ENCODE measurements around the gene ARHGAP8. TPM values are rescaled to one million over a fixed set of nuclear protein-coding genes. Genes with fewer than 3 reads are reported as not detected.

ARHGAP8 gene
- total and polyA plus RNA-seq, 10 of the 15 experiments (the other 5 are each of a cell fraction or from before 2014, with no cell fraction given): 0.33 TPM; not detected in 9

DNA sequence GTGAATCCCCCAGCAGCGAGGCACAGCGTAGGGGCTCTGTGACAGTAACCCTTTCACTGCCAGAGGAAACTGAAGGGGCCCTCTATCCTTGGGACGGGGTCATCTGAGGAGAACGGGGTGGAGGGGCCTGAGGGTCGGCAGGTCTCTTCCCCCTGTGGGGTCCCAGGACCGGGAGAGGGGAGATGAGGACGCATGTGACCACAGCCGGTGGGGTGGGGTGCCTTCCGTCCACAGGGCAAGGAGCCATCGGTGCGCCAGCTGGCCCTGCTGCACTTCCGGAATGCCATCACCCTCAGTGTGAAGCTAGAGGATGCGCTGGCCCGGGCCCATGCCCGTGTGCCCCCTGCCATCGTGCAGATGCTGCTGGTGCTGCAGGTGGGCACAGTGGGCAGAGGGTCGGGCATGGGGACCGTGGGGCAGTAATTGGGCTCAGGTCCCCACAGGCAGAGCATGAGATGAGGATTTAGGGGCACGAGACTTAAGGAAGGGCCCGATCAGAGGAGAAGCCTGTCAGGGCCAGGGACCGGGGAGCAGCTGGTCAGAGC, 20.3 kb upstream of the ARHGAP8 start:
- no peak overlapping the region for H3K4me2 ChIP-seq (ENCODE audit: control insufficient read depth, insufficient read depth)
- no TSS peak for BruUV-seq (replicated peaks)
- DNase-seq (ENCODE audit: low read depth, low spot score) (no peak), FAIRE-seq (no peak), ATAC-seq (no peak)
- H3K4me3 ChIP-seq: no peak overlapping the region
- ChIA-PET POLR2A (no interaction called here), RAD21 (ENCODE audit: unreplicated experiment) (interaction anchor here (1.2 kb wide), 1 partner anchor 33 kb away, joined by 3 read pairs; no protein-coding TSS in a partner anchor), CTCF (interaction anchor here (1.0 kb wide), 1 partner anchor 47 kb away, joined by 3 read pairs; no protein-coding TSS in a partner anchor), SMC1A (ENCODE audit: uncharacterized antibody, unreplicated experiment) (no interaction called here)
- H3K27me3 ChIP-seq (replicated peaks in 1 of 2; ENCODE audit: control insufficient read depth in 2 of 2, insufficient read depth in 2 of 2, low read length in 1 of 2): no peaks in the 10 kb centered on the region
- in situ Hi-C loops (cut with MboI) (no loop called here), intact Hi-C loops (cut with micrococcal nuclease; ENCODE audit: unreplicated experiment) (no loop called here)
- H4K20me1 ChIP-seq (ENCODE audit: control insufficient read depth, insufficient read depth): no peaks in the 10 kb centered on the region
- H3K36me3 ChIP-seq (ENCODE audit: control insufficient read depth in 2 of 2, insufficient read depth in 2 of 2, low read length in 1 of 2): no peaks in the 10 kb centered on the region; a peak in 1 of 4 replicates
- no peaks in the 10 kb centered on the region for H3K9me3 ChIP-seq (replicated peaks; ENCODE audit: control insufficient read depth, insufficient read depth, low read length)
- no peak overlapping the region for H2AFZ ChIP-seq (ENCODE audit: control insufficient read depth, low read depth, low read length)
- no peak overlapping the region for H3K27ac ChIP-seq (ENCODE audit: control insufficient read depth, insufficient read depth)
- WGBS (ENCODE audit: insufficient coverage, insufficient replicate concordance, low lambda C conversion rate, missing lambda C conversion rate): 72% methylated on average over 21 of the region's 21 CpGs
- no peak overlapping the region for H3K9ac ChIP-seq (ENCODE audit: control insufficient read depth, insufficient read depth, low read length)
- no peaks in the 10 kb centered on the region for H3K4me1 ChIP-seq (ENCODE audit: control insufficient read depth, insufficient read depth, low read length)
- no peaks in the 10 kb centered on the region for H3K79me2 ChIP-seq (ENCODE audit: control insufficient read depth, insufficient read depth, low read length)
- TF ChIP-seq POLR2AphosphoS2 (IDR thresholded peaks at IDR 0.05; ENCODE audit: low read depth, low read length) (no peak), RFX5 (IDR thresholded peaks at IDR 0.05; ENCODE audit: low read depth, low read length) (no peak), MEF2A (IDR thresholded peaks at IDR 0.05; ENCODE audit: insufficient read depth, low read depth, low read length) (no peak), ZNF274 (IDR thresholded peaks at IDR 0.05; ENCODE audit: insufficient read depth, insufficient read length) (no peak), PAX5 (IDR thresholded peaks at IDR 0.05; ENCODE audit: borderline replicate concordance, low read depth, low read length) (no peak), BHLHE40 (IDR thresholded peaks at IDR 0.05; ENCODE audit: borderline replicate concordance in 1 of 2, low read depth in 2 of 2, low read length in 1 of 2) (no peak), SIN3A (IDR thresholded peaks at IDR 0.05; ENCODE audit: low read depth, low read length) (no peak), PAX8 (IDR thresholded peaks at IDR 0.05) (no peak), CBFB (IDR thresholded peaks at IDR 0.05; ENCODE audit: low read depth) (no peak), BACH1 (IDR thresholded peaks at IDR 0.05; ENCODE audit: borderline replicate concordance) (no peak)
- TF ChIP-seq, protein P1, sequence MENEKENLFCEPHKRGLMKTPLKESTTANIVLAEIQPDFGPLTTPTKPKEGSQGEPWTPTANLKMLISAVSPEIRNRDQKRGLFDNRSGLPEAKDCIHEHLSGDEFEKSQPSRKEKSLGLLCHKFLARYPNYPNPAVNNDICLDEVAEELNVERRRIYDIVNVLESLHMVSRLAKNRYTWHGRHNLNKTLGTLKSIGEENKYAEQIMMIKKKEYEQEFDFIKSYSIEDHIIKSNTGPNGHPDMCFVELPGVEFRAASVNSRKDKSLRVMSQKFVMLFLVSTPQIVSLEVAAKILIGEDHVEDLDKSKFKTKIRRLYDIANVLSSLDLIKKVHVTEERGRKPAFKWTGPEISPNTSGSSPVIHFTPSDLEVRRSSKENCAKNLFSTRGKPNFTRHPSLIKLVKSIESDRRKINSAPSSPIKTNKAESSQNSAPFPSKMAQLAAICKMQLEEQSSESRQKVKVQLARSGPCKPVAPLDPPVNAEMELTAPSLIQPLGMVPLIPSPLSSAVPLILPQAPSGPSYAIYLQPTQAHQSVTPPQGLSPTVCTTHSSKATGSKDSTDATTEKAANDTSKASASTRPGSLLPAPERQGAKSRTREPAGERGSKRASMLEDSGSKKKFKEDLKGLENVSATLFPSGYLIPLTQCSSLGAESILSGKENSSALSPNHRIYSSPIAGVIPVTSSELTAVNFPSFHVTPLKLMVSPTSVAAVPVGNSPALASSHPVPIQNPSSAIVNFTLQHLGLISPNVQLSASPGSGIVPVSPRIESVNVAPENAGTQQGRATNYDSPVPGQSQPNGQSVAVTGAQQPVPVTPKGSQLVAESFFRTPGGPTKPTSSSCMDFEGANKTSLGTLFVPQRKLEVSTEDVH (IDR thresholded peaks at IDR 0.05; ENCODE audit: low read depth, partially characterized antibody): no peak
- TF ChIP-seq, protein P2, sequence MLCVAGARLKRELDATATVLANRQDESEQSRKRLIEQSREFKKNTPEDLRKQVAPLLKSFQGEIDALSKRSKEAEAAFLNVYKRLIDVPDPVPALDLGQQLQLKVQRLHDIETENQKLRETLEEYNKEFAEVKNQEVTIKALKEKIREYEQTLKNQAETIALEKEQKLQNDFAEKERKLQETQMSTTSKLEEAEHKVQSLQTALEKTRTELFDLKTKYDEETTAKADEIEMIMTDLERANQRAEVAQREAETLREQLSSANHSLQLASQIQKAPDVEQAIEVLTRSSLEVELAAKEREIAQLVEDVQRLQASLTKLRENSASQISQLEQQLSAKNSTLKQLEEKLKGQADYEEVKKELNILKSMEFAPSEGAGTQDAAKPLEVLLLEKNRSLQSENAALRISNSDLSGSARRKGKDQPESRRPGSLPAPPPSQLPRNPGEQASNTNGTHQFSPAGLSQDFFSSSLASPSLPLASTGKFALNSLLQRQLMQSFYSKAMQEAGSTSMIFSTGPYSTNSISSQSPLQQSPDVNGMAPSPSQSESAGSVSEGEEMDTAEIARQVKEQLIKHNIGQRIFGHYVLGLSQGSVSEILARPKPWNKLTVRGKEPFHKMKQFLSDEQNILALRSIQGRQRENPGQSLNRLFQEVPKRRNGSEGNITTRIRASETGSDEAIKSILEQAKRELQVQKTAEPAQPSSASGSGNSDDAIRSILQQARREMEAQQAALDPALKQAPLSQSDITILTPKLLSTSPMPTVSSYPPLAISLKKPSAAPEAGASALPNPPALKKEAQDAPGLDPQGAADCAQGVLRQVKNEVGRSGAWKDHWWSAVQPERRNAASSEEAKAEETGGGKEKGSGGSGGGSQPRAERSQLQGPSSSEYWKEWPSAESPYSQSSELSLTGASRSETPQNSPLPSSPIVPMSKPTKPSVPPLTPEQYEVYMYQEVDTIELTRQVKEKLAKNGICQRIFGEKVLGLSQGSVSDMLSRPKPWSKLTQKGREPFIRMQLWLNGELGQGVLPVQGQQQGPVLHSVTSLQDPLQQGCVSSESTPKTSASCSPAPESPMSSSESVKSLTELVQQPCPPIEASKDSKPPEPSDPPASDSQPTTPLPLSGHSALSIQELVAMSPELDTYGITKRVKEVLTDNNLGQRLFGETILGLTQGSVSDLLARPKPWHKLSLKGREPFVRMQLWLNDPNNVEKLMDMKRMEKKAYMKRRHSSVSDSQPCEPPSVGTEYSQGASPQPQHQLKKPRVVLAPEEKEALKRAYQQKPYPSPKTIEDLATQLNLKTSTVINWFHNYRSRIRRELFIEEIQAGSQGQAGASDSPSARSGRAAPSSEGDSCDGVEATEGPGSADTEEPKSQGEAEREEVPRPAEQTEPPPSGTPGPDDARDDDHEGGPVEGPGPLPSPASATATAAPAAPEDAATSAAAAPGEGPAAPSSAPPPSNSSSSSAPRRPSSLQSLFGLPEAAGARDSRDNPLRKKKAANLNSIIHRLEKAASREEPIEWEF (IDR thresholded peaks at IDR 0.05; ENCODE audit: insufficient replicate concordance, low read depth, low read length): no peak
- TF ChIP-seq, protein P3, sequence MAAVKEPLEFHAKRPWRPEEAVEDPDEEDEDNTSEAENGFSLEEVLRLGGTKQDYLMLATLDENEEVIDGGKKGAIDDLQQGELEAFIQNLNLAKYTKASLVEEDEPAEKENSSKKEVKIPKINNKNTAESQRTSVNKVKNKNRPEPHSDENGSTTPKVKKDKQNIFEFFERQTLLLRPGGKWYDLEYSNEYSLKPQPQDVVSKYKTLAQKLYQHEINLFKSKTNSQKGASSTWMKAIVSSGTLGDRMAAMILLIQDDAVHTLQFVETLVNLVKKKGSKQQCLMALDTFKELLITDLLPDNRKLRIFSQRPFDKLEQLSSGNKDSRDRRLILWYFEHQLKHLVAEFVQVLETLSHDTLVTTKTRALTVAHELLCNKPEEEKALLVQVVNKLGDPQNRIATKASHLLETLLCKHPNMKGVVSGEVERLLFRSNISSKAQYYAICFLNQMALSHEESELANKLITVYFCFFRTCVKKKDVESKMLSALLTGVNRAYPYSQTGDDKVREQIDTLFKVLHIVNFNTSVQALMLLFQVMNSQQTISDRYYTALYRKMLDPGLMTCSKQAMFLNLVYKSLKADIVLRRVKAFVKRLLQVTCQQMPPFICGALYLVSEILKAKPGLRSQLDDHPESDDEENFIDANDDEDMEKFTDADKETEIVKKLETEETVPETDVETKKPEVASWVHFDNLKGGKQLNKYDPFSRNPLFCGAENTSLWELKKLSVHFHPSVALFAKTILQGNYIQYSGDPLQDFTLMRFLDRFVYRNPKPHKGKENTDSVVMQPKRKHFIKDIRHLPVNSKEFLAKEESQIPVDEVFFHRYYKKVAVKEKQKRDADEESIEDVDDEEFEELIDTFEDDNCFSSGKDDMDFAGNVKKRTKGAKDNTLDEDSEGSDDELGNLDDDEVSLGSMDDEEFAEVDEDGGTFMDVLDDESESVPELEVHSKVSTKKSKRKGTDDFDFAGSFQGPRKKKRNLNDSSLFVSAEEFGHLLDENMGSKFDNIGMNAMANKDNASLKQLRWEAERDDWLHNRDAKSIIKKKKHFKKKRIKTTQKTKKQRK (IDR thresholded peaks at IDR 0.05; ENCODE audit: low read depth, low read length): no peak

All from GM12878 (cell line).